Measurements from ENCODE around the gene LITAF. TPM values are rescaled to one million over a fixed set of nuclear protein-coding genes. Genes with fewer than 3 reads are reported as not detected.

Gene LITAF
- total RNA-seq, 4 donors from 2014 or later, result 101 to 136 (median 112) TPM

DNA sequence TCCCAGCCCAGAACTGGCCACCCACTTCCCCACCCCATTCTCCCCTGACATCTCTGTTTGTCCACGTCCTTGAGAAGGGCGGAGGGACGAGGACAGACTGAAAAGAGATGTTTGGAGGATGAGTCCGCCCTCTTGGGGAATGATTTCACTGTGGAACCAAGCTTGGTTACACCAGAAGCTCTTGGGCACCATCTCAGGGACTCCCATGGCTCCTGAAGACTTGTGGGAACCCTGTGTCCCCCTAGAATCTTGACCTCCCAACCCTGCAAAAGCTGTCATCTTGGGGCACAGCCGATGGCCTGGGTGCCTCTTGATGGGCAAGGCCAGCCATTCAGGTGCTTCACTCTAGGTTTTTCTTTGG is 25.9 kb upstream of the LITAF start:
- H3K4me1 ChIP-seq, result peaks cover 29 to 43% of the 10 kb centered on the region in 2 donors
- intact Hi-C loops (cut with DNase I), result no loop called here
- no peaks in the 10 kb centered on the region for H3K9me3 ChIP-seq
- WGBS, 2 donors, result 68 to 83% methylated on average over 5 of the region's 5 CpGs
- H3K27me3 ChIP-seq, result no peaks in the 10 kb centered on the region
- TF ChIP-seq POLR2A (IDR thresholded peaks at IDR 0.05), result no peak
- TF ChIP-seq, protein P1, sequence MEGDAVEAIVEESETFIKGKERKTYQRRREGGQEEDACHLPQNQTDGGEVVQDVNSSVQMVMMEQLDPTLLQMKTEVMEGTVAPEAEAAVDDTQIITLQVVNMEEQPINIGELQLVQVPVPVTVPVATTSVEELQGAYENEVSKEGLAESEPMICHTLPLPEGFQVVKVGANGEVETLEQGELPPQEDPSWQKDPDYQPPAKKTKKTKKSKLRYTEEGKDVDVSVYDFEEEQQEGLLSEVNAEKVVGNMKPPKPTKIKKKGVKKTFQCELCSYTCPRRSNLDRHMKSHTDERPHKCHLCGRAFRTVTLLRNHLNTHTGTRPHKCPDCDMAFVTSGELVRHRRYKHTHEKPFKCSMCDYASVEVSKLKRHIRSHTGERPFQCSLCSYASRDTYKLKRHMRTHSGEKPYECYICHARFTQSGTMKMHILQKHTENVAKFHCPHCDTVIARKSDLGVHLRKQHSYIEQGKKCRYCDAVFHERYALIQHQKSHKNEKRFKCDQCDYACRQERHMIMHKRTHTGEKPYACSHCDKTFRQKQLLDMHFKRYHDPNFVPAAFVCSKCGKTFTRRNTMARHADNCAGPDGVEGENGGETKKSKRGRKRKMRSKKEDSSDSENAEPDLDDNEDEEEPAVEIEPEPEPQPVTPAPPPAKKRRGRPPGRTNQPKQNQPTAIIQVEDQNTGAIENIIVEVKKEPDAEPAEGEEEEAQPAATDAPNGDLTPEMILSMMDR (IDR thresholded peaks at IDR 0.05), result no peak
- DNase-seq, result no peak
- no peaks in the 10 kb centered on the region for H3K36me3 ChIP-seq
- H3K27ac ChIP-seq, result peak overlapping the region; percentile 85 to 99 (median 97)
- H3K4me3 ChIP-seq (replicated peaks in 1 of 3), result no peak overlapping the region

DNA sequence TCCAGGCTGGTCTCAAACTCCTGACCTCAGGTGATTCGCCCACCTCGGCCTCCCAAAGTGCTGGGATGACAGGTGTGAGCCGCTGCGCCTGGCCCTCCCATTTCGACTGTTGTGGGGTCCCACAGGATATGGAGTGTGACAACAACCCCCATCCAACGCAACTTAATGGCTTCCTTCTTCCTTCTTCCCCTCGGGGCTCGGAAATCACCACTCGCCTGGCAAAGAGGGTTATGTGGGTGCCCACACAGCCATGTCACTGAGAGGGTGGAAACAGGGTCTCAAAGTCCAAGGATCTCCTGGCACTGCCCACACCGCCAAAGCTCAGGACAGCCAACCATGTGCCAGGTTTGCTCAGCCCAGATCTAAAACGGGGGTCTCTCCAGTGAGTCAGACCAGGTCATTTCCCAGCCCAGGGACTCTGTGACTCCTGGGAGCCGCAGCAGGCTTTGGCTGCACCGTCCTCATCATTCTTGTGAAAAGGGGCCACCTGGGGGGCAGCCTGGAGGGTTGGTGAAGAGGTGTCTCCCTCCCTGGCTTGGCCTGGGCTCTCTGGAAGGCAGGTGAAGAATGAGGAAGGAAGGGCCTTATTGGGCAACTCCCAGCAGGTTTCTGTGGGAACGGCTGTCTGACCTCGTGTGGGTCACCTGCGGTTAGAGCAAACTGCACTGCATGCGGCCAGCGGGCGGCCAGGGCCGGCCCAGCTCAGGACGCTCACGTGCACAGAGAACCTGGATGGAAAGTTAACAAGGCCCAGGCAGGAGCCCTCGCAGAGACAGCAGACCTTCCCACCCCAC is 25.3 kb upstream of the LITAF start:
- Histone ChIP-seq H3K27me3 (no peaks in the 10 kb centered on the region), H3K9me3 (no peaks in the 10 kb centered on the region), H3K4me1 (peaks cover 28 to 43% of the 10 kb centered on the region in 2 donors), H3K27ac (peak overlapping the region; percentile 85 to 99 (median 97)), H3K36me3 (no peaks in the 10 kb centered on the region), H3K4me3 (replicated peaks in 1 of 3) (no peak overlapping the region)
- peak; percentile 85 to 88 for DNase-seq
- intact Hi-C loops (cut with DNase I), result no loop called here
- TF ChIP-seq, protein P1 (IDR thresholded peaks at IDR 0.05), result peak in 1 of 6 experiments; percentile 16
- TF ChIP-seq POLR2A (IDR thresholded peaks at IDR 0.05), result peak in 1 of 2 donors; percentile 49
- WGBS, 2 donors, result 63 to 74% methylated on average over 15 to 19 of the region's 23 CpGs

DNA sequence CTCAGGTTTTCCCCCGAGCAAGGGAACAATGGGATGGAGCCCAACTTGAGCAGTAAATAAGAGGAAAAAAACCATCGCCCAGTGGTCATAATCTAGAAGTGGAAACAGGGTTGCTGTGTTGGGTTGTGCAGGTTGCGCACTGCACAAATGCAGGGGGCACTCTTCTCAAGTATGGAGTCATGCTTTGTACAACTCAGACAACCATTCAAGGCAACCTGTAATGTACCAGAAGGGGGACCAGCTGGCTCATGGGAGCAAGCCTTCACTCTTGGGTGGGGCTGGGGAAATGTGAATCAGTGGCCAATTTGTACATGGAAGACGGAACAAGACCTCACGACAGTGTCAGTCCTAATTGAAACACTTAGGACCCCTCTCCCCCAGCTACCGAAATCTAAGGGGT is 23.9 kb upstream of the LITAF start:
- intact Hi-C loops (cut with DNase I), result no loop called here
- 68 to 77% methylated on average over 6 of the region's 6 CpGs for WGBS, 2 donors
- Histone ChIP-seq H3K9me3 (no peaks in the 10 kb centered on the region), H3K27ac (peak overlapping the region; percentile 63 to 99 (median 97)), H3K27me3 (no peaks in the 10 kb centered on the region), H3K4me3 (replicated peaks in 1 of 3) (no peak overlapping the region), H3K36me3 (no peaks in the 10 kb centered on the region), H3K4me1 (peaks cover 28 to 39% of the 10 kb centered on the region in 2 donors)
- DNase-seq, result no peak
- TF ChIP-seq POLR2A (IDR thresholded peaks at IDR 0.05), result no peak
- TF ChIP-seq, protein P1 (IDR thresholded peaks at IDR 0.05), result no peak

DNA sequence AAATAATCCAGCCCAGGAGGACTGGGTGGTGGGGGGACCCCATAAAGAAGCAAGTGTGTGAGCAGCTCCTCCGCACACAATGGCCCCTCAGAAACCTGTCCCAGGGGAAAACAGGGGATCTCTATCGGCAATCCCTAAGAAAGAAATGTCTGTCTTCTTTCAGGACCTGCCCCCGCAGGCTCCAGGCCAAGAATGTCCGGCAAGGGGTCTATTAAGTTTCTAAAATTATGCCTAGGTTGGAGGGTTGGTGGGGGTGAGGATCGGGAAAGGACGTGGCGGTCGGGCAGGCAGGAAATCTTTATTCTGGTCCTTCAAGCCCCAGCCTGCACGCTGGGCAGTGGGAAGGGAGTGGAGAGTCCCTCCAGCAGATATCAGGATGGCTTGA is 23.4 kb upstream of the LITAF start:
- peak overlapping the region; percentile 63 to 99 (median 97) for H3K27ac ChIP-seq
- no peaks in the 10 kb centered on the region for H3K27me3 ChIP-seq
- TF ChIP-seq POLR2A (IDR thresholded peaks at IDR 0.05), result no peak
- TF ChIP-seq, protein P1 (IDR thresholded peaks at IDR 0.05), result no peak
- no peaks in the 10 kb centered on the region for H3K9me3 ChIP-seq
- no peaks in the 10 kb centered on the region for H3K36me3 ChIP-seq
- H3K4me1 ChIP-seq, result peaks cover 26 to 36% of the 10 kb centered on the region in 2 donors
- WGBS, 2 donors, result 16 to 23% methylated on average over 9 of the region's 9 CpGs
- DNase-seq, result peak; percentile 34 to 47
- no peak overlapping the region for H3K4me3 ChIP-seq (replicated peaks in 1 of 3)
- intact Hi-C loops (cut with DNase I), result no loop called here

DNA sequence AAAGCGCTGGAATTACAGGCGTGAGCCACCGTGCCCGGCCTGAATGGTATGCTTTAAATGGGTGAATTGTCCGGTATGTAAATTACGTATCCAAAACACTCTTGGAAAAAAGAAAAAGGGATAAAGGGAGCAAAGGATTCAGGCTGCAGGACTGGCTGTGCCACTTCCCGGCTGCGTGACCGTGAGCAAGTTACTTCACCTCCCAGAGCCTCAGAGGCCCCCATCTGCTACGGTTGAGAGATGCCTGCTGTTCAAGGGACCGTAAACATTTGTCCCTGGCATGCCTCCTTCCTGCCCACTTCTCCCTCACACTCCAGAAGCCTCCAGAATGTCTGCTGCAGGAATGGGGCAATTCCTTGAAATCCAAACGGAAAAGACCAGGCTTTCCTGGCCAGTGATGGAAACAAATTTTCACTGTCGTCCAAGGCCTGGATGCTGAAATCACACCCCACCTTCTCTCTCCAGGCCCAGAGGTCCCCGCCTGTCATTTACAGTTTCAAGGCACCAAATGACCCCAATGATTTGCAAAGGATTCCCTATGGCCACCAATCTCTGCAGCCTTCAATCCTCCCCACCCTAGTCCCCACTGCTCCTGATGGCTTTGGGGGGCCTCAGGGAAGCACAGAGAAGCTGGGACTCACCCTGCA is 22.9 kb upstream of the LITAF start:
- Histone ChIP-seq H3K36me3 (no peaks in the 10 kb centered on the region), H3K4me1 (peaks cover 26 to 36% of the 10 kb centered on the region in 2 donors), H3K27ac (peak overlapping the region; percentile 84 to 99 (median 97)), H3K27me3 (no peaks in the 10 kb centered on the region), H3K9me3 (no peaks in the 10 kb centered on the region), H3K4me3 (replicated peaks in 1 of 3) (no peak overlapping the region)
- TF ChIP-seq, protein P1 (IDR thresholded peaks at IDR 0.05), result no peak
- peak in 1 of 2 donors; percentile 50 for TF ChIP-seq POLR2A (IDR thresholded peaks at IDR 0.05)
- intact Hi-C loops (cut with DNase I), result no loop called here
- WGBS, 2 donors, result 31 to 40% methylated on average over 14 of the region's 14 CpGs
- DNase-seq, result peak; percentile 95
